Stomach smooth muscle (tissue), 2 donors: Measurements from ENCODE around the gene PEX5L.
"Not testable (repeated sequence)": the region's sequence is repeated elsewhere in the genome, so short reads cannot be mapped to it uniquely, and the experiment has no call there.

Experiments
- H3K27ac ChIP-seq: one replicate; pipeline ENCODE4 v1.7.0; 2013; ENCODE audit warnings: mild to moderate bottlenecking, low read length, inconsistent platforms
- H3K27me3 ChIP-seq, 2 donors: one replicate each; pipeline ENCODE4 v1.7.0; 2013; ENCODE audit warnings: low read length in 2 of 2; ENCODE audit not compliant: insufficient read depth in 2 of 2, control insufficient read depth in 1 of 2
- H3K36me3 ChIP-seq, 2 donors: one replicate each; pipeline ENCODE4 v1.7.0; 2013; ENCODE audit warnings: low read length in 2 of 2; ENCODE audit not compliant: control insufficient read depth in 2 of 2, insufficient read depth in 2 of 2
- H3K4me1 ChIP-seq: one replicate; pipeline ENCODE4 v1.7.0; 2013; ENCODE audit warnings: low read length; ENCODE audit not compliant: control insufficient read depth, insufficient read depth
- H3K4me3 ChIP-seq, 2 donors: one replicate each; pipeline ENCODE4 v1.7.0; 2013; ENCODE audit warnings: low read length in 2 of 2
- H3K9ac ChIP-seq, 2 donors: one replicate each; pipeline ENCODE4 v1.7.0; 2013; ENCODE audit warnings: low read length in 2 of 2, mild to moderate bottlenecking in 1 of 2
- H3K9me3 ChIP-seq, 2 donors: one replicate each; pipeline ENCODE4 v1.7.0; 2013; ENCODE audit warnings: low read length in 2 of 2; ENCODE audit not compliant: control insufficient read depth in 2 of 2
- donor health status: healthy.
- donor health status: Pancreatic carcinoma.

The PEX5L gene

GRCh38 chr3:179794355-179794754 lies 242.4 kb downstream of the PEX5L start:
- H3K9ac ChIP-seq, result no peak overlapping the region
- H3K27ac ChIP-seq, result no peak overlapping the region
- no peaks in the 10 kb centered on the region for H3K4me1 ChIP-seq
- no peaks in the 10 kb centered on the region for H3K36me3 ChIP-seq
- H3K4me3 ChIP-seq, result no peak overlapping the region
- no peaks in the 10 kb centered on the region for H3K9me3 ChIP-seq
- no peaks in the 10 kb centered on the region for H3K27me3 ChIP-seq

- H3K4me1 ChIP-seq, result no peaks in the 10 kb centered on the region
- no peak overlapping the region for H3K9ac ChIP-seq
- no peaks in the 10 kb centered on the region for H3K27me3 ChIP-seq
- H3K9me3 ChIP-seq, result no peaks in the 10 kb centered on the region
- no peaks in the 10 kb centered on the region for H3K36me3 ChIP-seq
- no peak overlapping the region for H3K27ac ChIP-seq
- no peak overlapping the region for H3K4me3 ChIP-seq
Observed at GRCh38 chr3:179791793-179792192, 244.9 kb downstream of the PEX5L start.

DNA sequence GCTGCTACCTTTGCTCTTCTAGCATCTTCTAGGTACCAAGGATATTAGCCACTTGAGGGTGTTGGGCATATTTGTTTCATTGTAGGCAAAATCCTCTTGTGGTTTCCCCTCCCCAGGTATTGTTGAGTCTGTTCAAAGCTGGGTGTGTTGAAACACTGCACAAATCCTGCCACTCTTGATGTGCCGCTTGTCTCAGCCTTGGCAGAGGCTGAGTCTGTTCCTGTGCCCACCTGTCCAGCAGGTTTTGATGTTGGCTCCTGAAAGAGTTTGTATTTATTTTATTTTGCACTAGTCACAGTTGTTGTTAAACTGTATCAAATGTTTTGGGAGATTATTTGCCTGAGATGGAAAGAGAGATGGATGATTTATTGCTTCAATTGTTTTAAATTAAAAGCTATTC lies 247.7 kb downstream of the PEX5L start:
- Histone ChIP-seq H3K9ac (no peak overlapping the region), H3K4me1 (no peaks in the 10 kb centered on the region), H3K27me3 (no peaks in the 10 kb centered on the region)

DNA sequence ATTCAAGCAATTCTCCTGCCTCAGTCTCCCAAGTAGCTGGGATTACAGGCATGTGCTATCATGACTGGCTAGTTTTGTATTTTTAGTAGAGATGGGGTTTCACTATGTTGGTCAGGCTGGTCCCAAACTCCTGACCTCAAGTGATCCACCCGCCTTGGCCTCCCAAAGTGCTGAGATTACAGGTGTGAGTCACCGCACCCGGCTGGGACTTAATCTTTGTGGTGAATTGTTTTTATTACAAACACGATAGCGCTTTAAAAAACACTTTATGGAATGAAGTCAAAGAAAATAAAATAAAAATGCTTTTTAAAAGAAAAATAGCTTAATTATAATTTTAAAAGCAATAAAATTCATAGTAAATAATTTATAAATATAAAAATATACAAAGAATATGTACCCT lies 253.9 kb downstream of the PEX5L start:
- H3K9ac ChIP-seq, H3K9me3 ChIP-seq, H3K4me3 ChIP-seq, H3K27me3 ChIP-seq, H3K4me1 ChIP-seq, H3K27ac ChIP-seq: not testable (repeated sequence)
- H3K36me3 ChIP-seq, result peaks cover 8 to 22% of the 10 kb centered on the region in 2 donors

More for the DNA sequence above, 247.7 kb downstream of the PEX5L start:
- Histone ChIP-seq H3K9me3 (no peaks in the 10 kb centered on the region), H3K27ac (no peak overlapping the region), H3K4me3 (no peak overlapping the region), H3K36me3 (peaks cover 5% of the 10 kb centered on the region in 2 donors)

DNA sequence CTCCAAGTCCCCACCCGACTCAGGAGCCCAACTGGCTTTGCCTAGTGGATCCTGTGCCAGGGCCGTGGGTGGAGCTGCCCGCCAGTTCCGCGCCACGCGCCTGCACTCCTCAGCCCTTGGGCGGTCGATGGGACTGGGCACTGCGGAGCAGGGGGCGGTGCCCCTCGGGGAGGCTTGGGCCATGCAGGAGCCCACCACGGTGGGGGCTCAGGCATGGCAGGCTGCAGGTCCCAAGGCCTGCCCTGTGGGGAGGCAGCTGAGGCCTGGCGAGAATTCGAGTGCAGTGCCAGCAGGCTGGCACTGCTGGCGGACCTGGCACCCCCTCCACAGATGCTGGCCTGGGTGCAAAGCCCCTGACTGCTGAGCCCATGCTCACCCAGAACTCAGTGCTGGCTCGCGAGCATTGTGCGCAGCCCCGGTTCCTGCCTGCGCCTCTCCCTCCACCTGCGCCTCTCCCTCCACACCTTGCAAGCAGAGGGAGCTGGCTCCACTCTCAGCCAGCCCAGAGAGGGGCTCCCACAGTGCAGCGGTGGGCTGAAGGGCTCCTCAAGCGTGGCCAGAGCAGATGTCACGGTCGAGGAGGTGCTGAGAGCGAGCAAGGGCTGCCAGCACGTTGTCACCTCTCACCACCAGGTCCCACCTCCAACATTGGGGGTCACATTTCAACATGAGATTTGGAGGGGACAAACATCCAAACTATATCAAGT lies 261.2 kb downstream of the PEX5L start:
- H3K9me3 ChIP-seq, result no peaks in the 10 kb centered on the region
- no peak overlapping the region for H3K9ac ChIP-seq
- no peak overlapping the region for H3K4me3 ChIP-seq
- no peak overlapping the region for H3K27ac ChIP-seq
- H3K27me3 ChIP-seq, result no peaks in the 10 kb centered on the region
- H3K4me1 ChIP-seq, result no peaks in the 10 kb centered on the region
- H3K36me3 ChIP-seq, result peaks cover 8 to 10% of the 10 kb centered on the region in 2 donors

DNA sequence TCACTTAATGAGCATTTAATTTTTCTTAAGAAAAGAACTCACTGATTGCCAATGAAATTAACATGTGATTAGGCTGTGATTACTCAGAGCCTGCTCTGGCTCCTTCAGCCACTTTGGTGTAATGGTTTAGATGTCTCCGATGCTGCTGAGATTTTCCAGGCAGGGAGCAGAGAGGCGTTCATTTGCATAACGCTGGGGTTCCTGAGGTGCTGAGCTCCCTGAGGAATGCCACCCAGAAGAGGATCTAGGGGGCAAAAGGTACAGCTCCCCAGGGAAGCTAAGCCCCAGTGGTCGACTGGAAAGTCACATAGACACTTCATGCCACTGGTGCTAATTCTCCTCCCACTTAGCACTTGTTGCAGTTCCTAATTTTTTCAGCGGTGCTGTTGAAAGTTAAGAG lies 264.4 kb downstream of the PEX5L start:
- Histone ChIP-seq H3K4me3 (no peak overlapping the region), H3K4me1 (no peaks in the 10 kb centered on the region), H3K36me3 (peaks cover 8 to 12% of the 10 kb centered on the region in 2 donors), H3K27ac (no peak overlapping the region), H3K9me3 (no peaks in the 10 kb centered on the region), H3K27me3 (no peaks in the 10 kb centered on the region), H3K9ac (no peak overlapping the region)

DNA sequence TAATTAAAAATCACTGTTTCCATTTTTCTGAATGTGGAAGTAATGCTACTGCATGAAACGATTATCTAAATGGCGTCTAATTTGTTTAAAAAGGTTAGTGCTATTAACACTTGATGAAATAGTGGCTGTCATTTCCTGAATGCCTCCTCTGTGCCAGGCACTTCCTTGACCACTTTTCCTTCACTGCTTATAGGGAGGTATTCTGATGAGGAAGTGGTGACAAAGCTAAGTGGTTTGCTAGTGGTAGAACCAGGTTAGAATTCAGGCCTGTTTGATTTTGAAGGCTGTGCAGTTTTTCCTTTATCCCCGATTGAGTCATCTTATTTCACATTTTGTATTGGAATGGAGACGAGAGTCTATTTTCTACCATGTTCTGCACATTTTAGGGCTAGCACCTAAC lies 264.9 kb downstream of the PEX5L start:
- H3K4me3 ChIP-seq, result no peak overlapping the region
- H3K9me3 ChIP-seq, result no peaks in the 10 kb centered on the region
- peaks cover 12% of the 10 kb centered on the region in 2 donors for H3K36me3 ChIP-seq
- no peaks in the 10 kb centered on the region for H3K27me3 ChIP-seq
- no peaks in the 10 kb centered on the region for H3K4me1 ChIP-seq
- H3K27ac ChIP-seq, result no peak overlapping the region
- H3K9ac ChIP-seq, result no peak overlapping the region

- Histone ChIP-seq H3K27me3 (no peaks in the 10 kb centered on the region), H3K27ac (no peak overlapping the region), H3K4me3 (no peak overlapping the region), H3K4me1 (no peaks in the 10 kb centered on the region), H3K36me3 (peaks cover 22 to 26% of the 10 kb centered on the region in 2 donors), H3K9me3 (no peaks in the 10 kb centered on the region), H3K9ac (no peak overlapping the region)
Observed at GRCh38 chr3:179769411-179770247, 267.1 kb downstream of the PEX5L start.

DNA sequence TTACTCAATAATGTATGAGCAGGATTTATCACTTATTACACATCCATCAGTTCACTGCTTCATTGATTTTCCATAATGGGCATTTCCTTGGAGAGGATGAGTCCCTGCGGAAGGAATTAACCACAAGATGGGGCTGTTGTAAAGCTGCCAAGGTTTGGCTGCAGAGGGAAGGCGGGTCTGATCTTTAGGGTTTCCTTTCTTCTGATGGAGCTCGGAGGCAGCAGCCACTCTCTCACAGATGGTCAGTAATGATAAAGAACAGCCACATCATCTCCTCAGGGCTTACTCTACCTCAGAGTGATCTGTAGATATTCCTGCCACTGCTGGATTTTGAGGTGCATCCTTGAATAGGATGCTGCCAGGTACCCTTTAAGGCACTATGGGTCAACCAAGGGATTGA lies 268.7 kb downstream of the PEX5L start:
- H3K27me3 ChIP-seq, result no peaks in the 10 kb centered on the region
- peaks cover 18 to 28% of the 10 kb centered on the region in 2 donors for H3K36me3 ChIP-seq
- H3K27ac ChIP-seq, result no peak overlapping the region
- no peaks in the 10 kb centered on the region for H3K4me1 ChIP-seq
- H3K9me3 ChIP-seq, result no peaks in the 10 kb centered on the region
- no peak overlapping the region for H3K4me3 ChIP-seq
- no peak overlapping the region for H3K9ac ChIP-seq

- H3K9ac ChIP-seq, result no peak overlapping the region
Observed at GRCh38 chr3:179766416-179767133, 270.2 kb downstream of the PEX5L start.

More at GRCh38 chr3:179766416-179767133, 270.2 kb downstream of the PEX5L start:
- Histone ChIP-seq H3K4me1 (no peaks in the 10 kb centered on the region), H3K4me3 (no peak overlapping the region), H3K9me3 (no peaks in the 10 kb centered on the region), H3K27me3 (no peaks in the 10 kb centered on the region), H3K36me3 (peaks cover 18 to 28% of the 10 kb centered on the region in 2 donors), H3K27ac (no peak overlapping the region)
